Effector memory CD4-positive, alpha-beta T cell (primary cell): ENCODE results near the gene UBE2J2.

Experiments used
- DNase-seq, 3 donors: peaks; one replicate each; pipeline ENCODE4 v3.0.0-alpha.2; 2020
- H3K27ac ChIP-seq: 2 replicates; pipeline ENCODE4 v1.7.0; 2013; ENCODE audit warnings: mild to moderate bottlenecking, low read length, moderate library complexity; ENCODE audit not compliant: insufficient read depth, poor library complexity, severe bottlenecking
- H3K27me3 ChIP-seq: replicated peaks from 2 replicates; pipeline ENCODE4 v1.7.0; 2013; ENCODE audit warnings: mild to moderate bottlenecking, low read length; ENCODE audit not compliant: insufficient read depth, control insufficient read depth, poor library complexity, severe bottlenecking
- H3K36me3 ChIP-seq: 2 replicates; pipeline ENCODE4 v1.7.0; 2013; ENCODE audit warnings: mild to moderate bottlenecking, low read length, moderate library complexity; ENCODE audit not compliant: control insufficient read depth, insufficient read depth
- H3K4me1 ChIP-seq: 2 replicates; pipeline ENCODE4 v1.7.0; 2013; ENCODE audit warnings: low read length, mild to moderate bottlenecking; ENCODE audit not compliant: control insufficient read depth, insufficient read depth, poor library complexity, severe bottlenecking
- H3K4me3 ChIP-seq: 2 replicates; pipeline ENCODE4 v1.7.0; 2013; ENCODE audit warnings: low read length, low read depth, mild to moderate bottlenecking; ENCODE audit not compliant: insufficient read depth, poor library complexity, severe bottlenecking
- H3K9me3 ChIP-seq: 2 replicates; pipeline ENCODE4 v1.7.0; 2013; ENCODE audit warnings: mild to moderate bottlenecking, low read length, moderate library complexity; ENCODE audit not compliant: control insufficient read depth
- total RNA-seq, 3 donors: gene quantifications; one replicate each; lab custom pipeline; 2026; lab: John Stamatoyannopoulos, UW

UBE2J2 gene
- total RNA-seq, result 27.9 to 43.6 (median 36.3) reads per million in 3 donors

- H3K36me3 ChIP-seq, result no peaks in the 10 kb centered on the region
These were observed at the start of gene UBE2J2 for GRCh38 chr1:1273512-1274298. TSS of gene UBE2J2 (minus strand) at chr1:1273854. CDS start at chr1:1267992, 5,862 bp downstream.

GRCh38 chr1:1322952-1323351 is 49.3 kb upstream of the UBE2J2 start:
- no peaks in the 10 kb centered on the region for H3K9me3 ChIP-seq
- no peak overlapping the region for H3K4me3 ChIP-seq
- no peak for DNase-seq
- no peaks in the 10 kb centered on the region for H3K27me3 ChIP-seq
- H3K36me3 ChIP-seq, result peaks cover 35% of the 10 kb centered on the region
- no peak overlapping the region for H3K27ac ChIP-seq
- H3K4me1 ChIP-seq, result peaks cover 34% of the 10 kb centered on the region

More at GRCh38 chr1:1273512-1274298, at the start of gene UBE2J2:
- Histone ChIP-seq H3K9me3 (no peaks in the 10 kb centered on the region), H3K27me3 (no peaks in the 10 kb centered on the region), H3K4me3 (peak within 1 kb of the TSS; percentile 72), H3K27ac (peak within 1 kb of the TSS; percentile 72), H3K4me1 (peaks cover 27% of the 10 kb centered on the region)
- peak; percentile 84 to 91 (median 89) for DNase-seq

- H3K27me3 ChIP-seq, result no peaks in the 10 kb centered on the region
- peaks cover 34% of the 10 kb centered on the region for H3K4me1 ChIP-seq
- H3K36me3 ChIP-seq, result peaks cover 32% of the 10 kb centered on the region
- no peaks in the 10 kb centered on the region for H3K9me3 ChIP-seq
- no peak overlapping the region for H3K4me3 ChIP-seq
- DNase-seq, result no peak
- H3K27ac ChIP-seq, result no peak overlapping the region
These were observed 48.8 kb upstream of the UBE2J2 start for GRCh38 chr1:1322418-1322817.

- H3K27me3 ChIP-seq, result no peaks in the 10 kb centered on the region
- no peaks in the 10 kb centered on the region for H3K9me3 ChIP-seq
- no peak for DNase-seq
- H3K27ac ChIP-seq, result no peak overlapping the region
- peaks cover 34% of the 10 kb centered on the region for H3K4me1 ChIP-seq
- H3K4me3 ChIP-seq, result no peak overlapping the region
- H3K36me3 ChIP-seq, result peaks cover 27% of the 10 kb centered on the region
These were observed 47.8 kb upstream of the UBE2J2 start for GRCh38 chr1:1321477-1321876.

- Histone ChIP-seq H3K36me3 (peaks cover 27% of the 10 kb centered on the region), H3K27me3 (no peaks in the 10 kb centered on the region), H3K4me3 (no peak overlapping the region), H3K9me3 (no peaks in the 10 kb centered on the region), H3K4me1 (peaks cover 28% of the 10 kb centered on the region), H3K27ac (no peak overlapping the region)
- DNase-seq, result no peak
These were observed 47.2 kb upstream of the UBE2J2 start for GRCh38 chr1:1320666-1321448.

- H3K4me3 ChIP-seq, result no peak overlapping the region
- no peaks in the 10 kb centered on the region for H3K27me3 ChIP-seq
- H3K27ac ChIP-seq, result no peak overlapping the region
- no peak for DNase-seq
- H3K9me3 ChIP-seq, result no peaks in the 10 kb centered on the region
- H3K4me1 ChIP-seq, result peaks cover 16% of the 10 kb centered on the region
- H3K36me3 ChIP-seq, result peaks cover 30% of the 10 kb centered on the region
These were observed 45.9 kb upstream of the UBE2J2 start for GRCh38 chr1:1319646-1319941.

GRCh38 chr1:1318777-1319645 is 45.4 kb upstream of the UBE2J2 start:
- no peak for DNase-seq
- no peak overlapping the region for H3K27ac ChIP-seq
- H3K36me3 ChIP-seq, result peaks cover 35% of the 10 kb centered on the region

GRCh38 chr1:1318131-1318652 is 44.5 kb upstream of the UBE2J2 start:
- no peaks in the 10 kb centered on the region for H3K9me3 ChIP-seq
- H3K4me1 ChIP-seq, result peaks cover 12% of the 10 kb centered on the region
- H3K36me3 ChIP-seq, result peaks cover 43% of the 10 kb centered on the region
- no peak overlapping the region for H3K4me3 ChIP-seq
- H3K27me3 ChIP-seq, result no peaks in the 10 kb centered on the region
- no peak overlapping the region for H3K27ac ChIP-seq
- DNase-seq, result no peak

More at GRCh38 chr1:1318777-1319645, 45.4 kb upstream of the UBE2J2 start:
- H3K4me1 ChIP-seq, result peaks cover 16% of the 10 kb centered on the region
- no peak overlapping the region for H3K4me3 ChIP-seq
- H3K27me3 ChIP-seq, result no peaks in the 10 kb centered on the region
- H3K9me3 ChIP-seq, result no peaks in the 10 kb centered on the region

GRCh38 chr1:1317420-1317819 is 43.8 kb upstream of the UBE2J2 start:
- no peak for DNase-seq
- H3K4me3 ChIP-seq, result no peak overlapping the region
- H3K27me3 ChIP-seq, result no peaks in the 10 kb centered on the region
- peaks cover 51% of the 10 kb centered on the region for H3K36me3 ChIP-seq
- no peak overlapping the region for H3K27ac ChIP-seq
- H3K4me1 ChIP-seq, result peaks cover 7% of the 10 kb centered on the region
- no peaks in the 10 kb centered on the region for H3K9me3 ChIP-seq
